ENCODE results near the gene BCR. TPM values are rescaled to one million over a fixed set of nuclear protein-coding genes. Genes with fewer than 3 reads are reported as not detected.

Gene BCR
- total RNA-seq, 1 donor from 2014 or later: 102 TPM

GRCh38 chr22:23286296-23286695 is 106.0 kb downstream of the BCR start:
- Mint-ChIP-seq H3K27ac (no peak overlapping the region), H3K4me3 (ENCODE audit: low read depth) (no peak overlapping the region), H3K27me3 (no peaks in the 10 kb centered on the region), H3K9me3 (ENCODE audit: low read depth) (no peaks in the 10 kb centered on the region), H3K4me1 (ENCODE audit: low read depth) (peaks cover 6% of the 10 kb centered on the region), H3K36me3 (ENCODE audit: insufficient read depth) (peaks cover 10% of the 10 kb centered on the region)
- TF ChIP-seq CTCF (IDR thresholded peaks at IDR 0.05; ENCODE audit: unreplicated experiment): no peak
- no peak for DNase-seq (ENCODE audit: low spot score, unreplicated experiment)

DNA sequence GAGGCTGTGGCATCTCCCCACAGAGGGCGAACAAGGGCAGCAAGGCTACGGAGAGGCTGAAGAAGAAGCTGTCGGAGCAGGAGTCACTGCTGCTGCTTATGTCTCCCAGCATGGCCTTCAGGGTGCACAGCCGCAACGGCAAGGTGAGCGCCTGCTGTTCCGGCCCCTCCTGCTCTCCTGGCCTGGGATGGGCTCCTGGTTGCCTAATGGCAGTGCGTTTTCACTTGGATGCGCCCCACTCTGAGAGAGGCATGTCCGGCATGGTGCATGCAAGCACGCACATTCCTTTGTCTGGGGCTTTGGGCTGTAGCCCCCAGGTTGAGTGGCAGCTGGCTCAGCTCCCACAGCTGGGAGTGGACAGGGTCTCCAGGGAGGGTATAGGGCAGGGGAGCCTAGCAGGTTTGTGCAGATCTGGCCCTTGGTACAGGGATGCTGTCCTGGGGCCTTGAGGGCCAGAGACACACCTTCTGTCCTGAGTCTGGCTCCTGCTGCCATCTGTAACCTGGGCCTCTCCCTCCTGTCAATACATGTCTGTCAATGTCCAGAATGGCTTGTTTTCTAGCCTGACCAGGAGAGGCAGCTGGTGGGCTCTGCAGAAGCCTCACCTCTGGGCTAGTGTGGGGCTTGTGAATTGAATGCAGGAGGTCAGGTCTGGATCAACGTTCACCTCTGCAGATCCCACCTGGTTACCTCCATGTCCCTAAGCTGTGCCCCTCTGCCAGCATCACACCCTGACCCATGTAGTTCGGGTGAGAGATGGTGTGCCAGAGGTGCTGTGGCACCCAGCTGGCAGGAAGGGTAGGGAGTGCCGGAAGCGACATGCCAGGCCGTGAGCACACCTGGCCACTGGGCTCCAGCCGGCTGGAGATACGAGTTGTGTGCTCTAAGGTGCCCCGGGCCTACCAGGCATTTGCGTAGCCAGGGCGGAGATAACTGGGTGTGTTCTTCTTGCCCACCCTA is 107.1 kb downstream of the BCR start:
- H3K36me3 Mint-ChIP-seq (ENCODE audit: insufficient read depth): peaks cover 16% of the 10 kb centered on the region
- no peak for TF ChIP-seq CTCF (IDR thresholded peaks at IDR 0.05; ENCODE audit: unreplicated experiment)
- peaks cover 6% of the 10 kb centered on the region for H3K4me1 Mint-ChIP-seq (ENCODE audit: low read depth)
- no peak overlapping the region for H3K27ac Mint-ChIP-seq
- H3K27me3 Mint-ChIP-seq: no peaks in the 10 kb centered on the region
- no peaks in the 10 kb centered on the region for H3K9me3 Mint-ChIP-seq (ENCODE audit: low read depth)
- no peak overlapping the region for H3K4me3 Mint-ChIP-seq (ENCODE audit: low read depth)
- DNase-seq (ENCODE audit: low spot score, unreplicated experiment): no peak

- no peaks in the 10 kb centered on the region for H3K27me3 Mint-ChIP-seq
- H3K9me3 Mint-ChIP-seq (ENCODE audit: low read depth): no peaks in the 10 kb centered on the region
- H3K4me3 Mint-ChIP-seq (ENCODE audit: low read depth): no peak overlapping the region
- DNase-seq (ENCODE audit: low spot score, unreplicated experiment): no peak
- no peak for TF ChIP-seq CTCF (IDR thresholded peaks at IDR 0.05; ENCODE audit: unreplicated experiment)
- H3K36me3 Mint-ChIP-seq (ENCODE audit: insufficient read depth): peaks cover 20% of the 10 kb centered on the region
- peaks cover 6% of the 10 kb centered on the region for H3K4me1 Mint-ChIP-seq (ENCODE audit: low read depth)
- H3K27ac Mint-ChIP-seq: no peak overlapping the region
These were observed 108.2 kb downstream of the BCR start for GRCh38 chr22:23288301-23289129.

- DNase-seq (ENCODE audit: low spot score, unreplicated experiment): no peak
- H3K27ac Mint-ChIP-seq: peak overlapping the region; percentile 64
- no peak overlapping the region for H3K4me3 Mint-ChIP-seq (ENCODE audit: low read depth)
- no peaks in the 10 kb centered on the region for H3K27me3 Mint-ChIP-seq
- peaks cover 24% of the 10 kb centered on the region for H3K36me3 Mint-ChIP-seq (ENCODE audit: insufficient read depth)
- H3K9me3 Mint-ChIP-seq (ENCODE audit: low read depth): no peaks in the 10 kb centered on the region
- peaks cover 6% of the 10 kb centered on the region for H3K4me1 Mint-ChIP-seq (ENCODE audit: low read depth)
- no peak for TF ChIP-seq CTCF (IDR thresholded peaks at IDR 0.05; ENCODE audit: unreplicated experiment)
These were observed 108.8 kb downstream of the BCR start for GRCh38 chr22:23289130-23289503.
